GM21529 (cell line): ENCODE measurements around the gene TIMM44.
"Not testable (repeated sequence)": the region's sequence is repeated elsewhere in the genome, so short reads cannot be mapped to it uniquely, and the experiment has no call there.

Experiments
- ATAC-seq: cut with Tn5 transposase; IDR thresholded peaks from one replicate; pipeline ENCODE4 v1.9.1; 2021; ENCODE audit not compliant: unreplicated experiment

Gene TIMM44

GRCh38 chr19:7926021-7926726, 17.3 kb downstream of the TIMM44 start, which contains the start of gene CTXN1:
TSS of gene CTXN1 (minus strand) at chr19:7926135. CDS start at chr19:7925538, 597 bp downstream.
- no peak for ATAC-seq

GRCh38 chr19:7925171-7925851, 18.2 kb downstream of the TIMM44 start:
- ATAC-seq, result no peak

GRCh38 chr19:7924651-7925170, 18.8 kb downstream of the TIMM44 start:
- ATAC-seq, result no peak

DNA sequence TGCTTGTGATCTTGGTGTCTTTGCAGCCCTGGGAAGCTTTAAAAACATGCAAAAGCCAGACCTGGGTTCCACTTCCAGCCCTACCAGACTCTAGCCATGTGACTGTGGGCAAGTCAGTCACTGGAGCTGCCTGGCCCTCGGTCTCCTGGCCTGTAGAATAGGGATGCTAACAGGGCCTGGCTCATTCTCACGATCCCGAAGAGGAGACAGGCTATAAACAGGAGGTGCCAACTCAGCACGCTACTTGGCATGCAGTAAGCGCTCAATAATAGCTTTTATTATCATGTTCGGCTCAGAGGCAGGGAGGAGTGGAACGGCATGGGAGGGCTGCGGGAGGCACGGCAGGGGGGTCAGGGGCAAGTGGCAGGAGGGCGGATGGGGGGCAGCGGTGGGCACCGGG, 19.2 kb downstream of the TIMM44 start:
- no peak for ATAC-seq

DNA sequence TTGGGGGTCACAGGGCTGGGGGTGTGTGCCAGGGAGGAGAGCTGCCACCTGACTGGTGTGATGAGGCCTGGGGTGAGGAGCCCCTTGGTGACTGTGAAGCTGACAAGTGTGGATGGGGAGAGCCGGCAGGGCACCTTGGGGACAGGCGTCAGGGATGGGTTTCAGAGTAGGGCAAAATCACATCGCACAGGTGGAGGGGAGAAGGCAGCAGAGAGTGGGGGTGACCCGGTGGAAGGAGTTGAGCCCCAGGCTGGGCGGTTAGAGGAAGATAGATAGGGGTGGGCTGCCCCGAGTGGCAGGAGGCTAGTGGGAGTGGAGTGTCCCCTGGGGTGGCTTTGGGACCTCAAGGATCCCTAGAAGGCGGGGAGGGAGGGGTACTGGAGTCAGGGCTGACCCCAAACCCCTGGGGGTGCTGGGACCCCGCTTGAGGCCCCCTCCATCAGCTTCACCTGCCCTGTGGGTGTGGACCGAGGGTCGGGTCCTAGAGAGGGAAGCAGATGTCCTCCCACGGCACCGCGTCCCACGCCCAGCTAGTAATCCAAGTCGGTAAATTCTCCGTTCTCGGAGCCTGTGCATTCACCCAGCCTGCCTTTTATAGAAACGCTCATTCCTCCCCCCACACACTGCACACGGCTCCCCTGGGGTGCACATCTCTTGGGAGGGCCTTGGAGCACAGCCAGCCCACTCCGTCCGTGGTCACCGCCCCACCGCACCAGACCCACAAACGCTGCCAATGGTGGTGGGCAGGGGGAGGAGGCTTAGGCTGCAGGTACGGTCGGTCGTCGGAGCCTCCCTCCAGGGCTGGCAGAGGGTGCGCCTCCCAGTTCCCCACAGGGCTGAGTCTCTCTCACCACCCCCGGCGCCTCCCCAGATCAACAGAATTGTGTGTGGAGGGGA, 19.9 kb downstream of the TIMM44 start:
- ATAC-seq, result no peak

- ATAC-seq, result no peak
These were observed 20.6 kb downstream of the TIMM44 start for GRCh38 chr19:7922836-7923195.

- no peak for ATAC-seq
These were observed 21.3 kb downstream of the TIMM44 start for GRCh38 chr19:7921967-7922835.

GRCh38 chr19:7921302-7921966, 22.0 kb downstream of the TIMM44 start:
- ATAC-seq, result no peak

DNA sequence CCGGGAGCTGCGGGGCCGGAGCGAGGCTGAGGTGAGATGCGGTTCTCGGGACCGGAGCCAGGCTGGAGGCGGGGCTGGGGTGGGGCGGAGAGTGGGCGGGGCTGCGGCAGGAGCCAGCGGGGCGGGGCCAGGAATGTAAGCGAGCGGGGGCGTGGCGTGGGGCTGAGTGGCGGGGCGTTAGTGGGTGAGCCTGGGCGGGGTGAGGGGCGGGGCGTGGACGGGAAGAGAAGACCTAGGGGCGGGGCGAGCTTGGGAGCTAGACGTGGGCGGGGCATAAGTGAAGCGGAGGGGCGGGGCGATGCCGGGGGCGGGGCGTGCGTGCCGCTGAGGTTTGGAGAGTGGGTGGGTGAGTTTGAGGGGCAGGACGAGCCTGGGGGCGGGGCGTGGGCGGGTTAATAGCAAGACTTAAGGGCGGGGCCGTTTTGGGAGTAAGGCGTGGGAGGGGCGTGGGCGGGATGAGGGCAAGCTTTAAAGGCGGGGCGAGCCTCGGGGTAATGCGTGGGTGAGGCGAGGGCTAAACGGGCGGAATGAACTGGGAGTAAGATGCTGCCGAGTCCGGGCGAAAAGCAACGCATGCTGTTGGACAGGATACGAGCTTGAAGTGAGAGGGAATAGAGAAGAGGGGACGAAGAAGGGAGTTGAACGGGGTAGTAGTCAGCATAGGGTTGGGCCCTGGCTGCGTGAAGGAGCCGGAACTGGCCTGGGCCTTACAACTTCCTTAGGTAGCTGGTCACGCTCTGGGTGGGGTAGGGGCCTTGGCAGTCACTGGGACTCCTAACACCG, 22.8 kb downstream of the TIMM44 start:
- ATAC-seq, result peak; percentile 38

DNA sequence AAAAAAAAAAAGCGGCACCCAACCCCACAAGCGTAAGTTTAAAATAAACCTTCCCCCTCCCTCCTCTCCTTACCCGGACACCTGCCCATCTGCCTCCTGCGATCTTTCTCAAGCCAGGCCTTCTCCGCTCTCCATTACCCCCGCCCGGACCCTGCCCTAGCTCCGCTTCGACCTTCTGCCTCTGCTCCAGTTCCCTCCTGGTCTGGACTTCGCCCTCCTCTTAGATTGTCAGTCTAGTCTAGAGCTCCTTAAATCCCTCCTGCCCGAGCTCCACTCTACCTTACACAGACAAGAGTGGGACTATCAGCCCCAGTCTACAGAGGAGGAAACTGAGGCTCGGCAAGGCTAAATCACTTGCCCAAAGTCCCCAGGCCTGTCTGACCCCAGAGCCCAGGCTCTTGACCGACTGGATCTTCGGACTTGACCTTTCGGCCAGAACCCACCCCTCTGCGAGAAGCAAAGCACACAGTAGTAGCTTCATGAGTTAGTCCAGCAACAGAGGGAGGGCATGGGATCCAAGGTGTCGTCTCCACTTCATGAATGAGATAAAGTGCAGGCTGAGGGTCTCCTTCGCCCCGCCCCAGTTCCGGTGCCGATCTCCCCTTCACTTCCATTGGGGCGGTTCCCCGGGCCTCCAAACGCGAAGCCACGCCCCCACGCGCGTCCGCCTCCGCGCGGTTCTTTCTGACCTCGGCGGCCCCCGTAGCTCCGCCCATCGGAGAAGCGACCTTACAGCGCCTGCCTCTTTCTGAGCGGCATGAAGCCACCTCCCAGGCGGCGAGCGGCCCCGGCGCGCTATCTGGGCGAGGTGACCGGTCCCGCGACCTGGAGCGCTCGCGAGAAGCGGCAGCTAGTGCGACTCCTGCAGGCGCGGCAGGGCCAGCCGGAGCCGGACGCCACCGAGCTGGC, 23.6 kb downstream of the TIMM44 start, which contains the start of gene SNAPC2:
Gene SNAPC2 (plus strand): TSS at position 729 of the 909 bp plus-strand sequence. CDS start 29 bp downstream, at position 758.
- ATAC-seq, result peak; percentile 44

DNA sequence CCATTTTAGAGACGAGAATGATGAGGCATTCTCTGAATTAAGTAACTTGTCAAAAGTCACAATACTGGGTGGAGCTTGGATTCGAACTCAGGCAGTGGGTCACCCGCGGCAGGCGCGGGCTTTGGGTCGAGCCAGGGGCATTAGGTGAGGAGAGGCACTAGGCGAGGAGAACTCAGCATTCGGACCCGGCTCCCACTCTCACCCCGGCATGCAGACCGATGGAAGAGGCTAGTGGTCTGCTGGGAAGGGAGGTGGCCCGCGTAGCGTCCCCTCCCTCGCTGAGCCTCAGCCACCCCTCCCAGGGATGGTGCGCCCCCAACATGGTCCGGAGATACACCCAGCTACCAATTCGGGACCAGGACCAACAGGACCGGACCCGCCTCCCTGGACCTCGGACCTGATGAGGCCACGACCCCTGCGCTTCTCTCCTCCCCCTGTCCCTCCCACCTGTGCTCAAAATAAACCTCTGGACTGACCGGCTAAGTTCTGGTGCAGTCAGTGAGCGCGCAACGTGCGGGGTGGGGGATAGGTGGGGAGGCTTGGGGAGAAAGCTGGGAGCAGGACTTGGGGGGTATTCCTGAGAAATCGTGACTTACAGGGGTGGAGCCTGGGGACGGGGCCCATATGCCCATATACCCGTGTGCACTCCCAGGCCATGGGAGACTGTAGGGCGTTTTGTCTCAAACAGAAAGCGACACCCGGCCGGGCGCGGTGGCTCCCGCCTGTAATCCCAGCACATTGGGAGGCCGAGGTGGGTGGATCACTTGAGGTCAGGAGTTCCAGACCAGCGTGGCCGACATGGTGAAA, 24.6 kb downstream of the TIMM44 start:
- no peak for ATAC-seq

GRCh38 chr19:7918062-7918614, 25.3 kb downstream of the TIMM44 start:
- not testable (repeated sequence) for ATAC-seq

GRCh38 chr19:7917267-7918061, 26.0 kb downstream of the TIMM44 start:
- no peak for ATAC-seq

DNA sequence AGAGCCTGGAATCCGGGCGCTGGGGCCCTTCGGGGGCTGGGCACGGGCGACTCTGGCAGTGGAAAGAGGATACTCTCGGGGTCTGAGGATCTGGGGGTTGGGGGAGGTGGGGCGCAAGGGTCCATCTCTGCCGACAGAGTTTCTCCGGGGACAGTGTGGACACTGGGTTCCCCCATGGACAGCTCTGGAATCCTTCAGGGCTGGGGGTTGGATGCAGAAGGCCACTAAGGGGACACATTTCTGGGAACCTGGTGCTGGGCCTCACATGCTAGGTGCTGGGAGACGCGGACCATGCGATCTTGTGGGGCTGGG, 26.6 kb downstream of the TIMM44 start:
- no peak for ATAC-seq

DNA sequence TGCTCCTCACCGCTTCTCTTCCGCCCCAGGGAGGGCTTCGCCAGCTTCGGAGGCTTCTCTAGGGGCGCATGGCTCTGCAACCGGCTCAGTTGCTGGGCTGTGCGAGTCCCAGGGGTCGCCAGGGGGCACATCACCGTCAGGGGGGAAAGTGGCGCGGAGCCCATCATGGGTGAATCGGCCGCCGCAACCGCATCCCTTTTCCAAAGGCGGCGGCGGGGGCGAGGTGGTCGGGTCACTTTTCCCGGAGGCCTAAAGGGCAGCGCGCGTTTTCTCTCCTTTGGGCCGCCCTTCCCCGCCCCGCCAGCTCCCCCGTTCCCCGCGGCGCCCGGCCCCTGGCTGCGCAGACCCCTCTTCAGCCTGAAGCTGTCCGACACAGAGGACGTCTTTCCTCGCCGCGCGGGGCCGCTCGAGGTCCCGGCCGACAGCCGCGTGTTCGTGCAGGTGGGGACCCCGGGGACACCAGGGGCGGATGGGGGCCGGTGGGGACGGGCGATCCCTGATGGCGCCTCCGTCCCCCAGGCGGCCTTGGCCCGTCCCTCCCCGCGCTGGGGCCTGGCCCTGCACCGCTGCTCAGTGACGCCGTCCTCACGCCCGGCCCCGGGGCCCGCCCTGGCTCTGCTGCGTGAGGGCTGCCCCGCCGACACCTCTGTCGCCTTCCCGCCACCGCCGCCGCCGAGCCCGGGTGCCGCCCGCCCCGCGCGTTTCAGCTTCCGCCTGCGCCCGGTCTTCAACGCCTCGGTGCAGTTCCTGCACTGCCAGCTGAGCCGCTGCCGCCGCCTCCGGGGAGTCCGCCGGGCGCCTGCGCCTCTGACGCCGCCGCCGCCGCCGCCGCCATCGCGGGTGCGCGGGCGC, 27.1 kb downstream of the TIMM44 start:
- no peak for ATAC-seq
